HCT116 (cell line): ENCODE data around the gene FAM234A.

Source experiments
- CTCF ChIP-seq, 3 experiments: fragments of 200-600 bp in 1 of 3; sonication (generic) in 1 of 3; IDR thresholded peaks in 2 of 3; conservative IDR thresholded peaks in 1 of 3; 2 replicates each; pipeline ENCODE4 v1.5.1; 2012 to 2017; ENCODE audit warnings: low read depth in 2 of 3, low read length in 2 of 3, antibody characterized with exemption in 1 of 3, borderline replicate concordance in 1 of 3, control low read depth in 1 of 3, mild to moderate bottlenecking in 1 of 3, mixed read lengths in 1 of 3, mixed run types in 1 of 3, moderate library complexity in 1 of 3; ENCODE audit not compliant: insufficient read depth in 1 of 3
- EZH2 ChIP-seq: fragments of 200-600 bp; sonication (generic); IDR thresholded peaks from 2 replicates; pipeline ENCODE4 v1.6.1; 2017; ENCODE audit warnings: antibody characterized with exemption, mixed run types
- EZH2phosphoT487 ChIP-seq: fragments of 200-600 bp; IDR thresholded peaks from 2 replicates; pipeline ENCODE4 v1.6.1; 2018; ENCODE audit warnings: antibody characterized with exemption, borderline replicate concordance
- MAX ChIP-seq: IDR thresholded peaks from 2 replicates; pipeline ENCODE4 v1.6.1; 2012
- POLR2A ChIP-seq: IDR thresholded peaks from 2 replicates; pipeline ENCODE4 v1.7.0; 2011; ENCODE audit warnings: borderline replicate concordance; ENCODE audit not compliant: insufficient read depth, insufficient read length; ENCODE audit errors: extremely low read depth
- RAD21 ChIP-seq: IDR thresholded peaks from 2 replicates; pipeline ENCODE4 v1.6.1; 2012; ENCODE audit warnings: low read depth, mild to moderate bottlenecking
- SP1 ChIP-seq: IDR thresholded peaks from 2 replicates; pipeline ENCODE4 v1.6.1; 2012; ENCODE audit warnings: low read depth
- SRF ChIP-seq: IDR thresholded peaks from 2 replicates; pipeline ENCODE4 v1.6.1; 2012; ENCODE audit warnings: low read depth
- ZBTB33 ChIP-seq: IDR thresholded peaks from 2 replicates; pipeline ENCODE4 v1.6.1; 2011; ENCODE audit warnings: mild to moderate bottlenecking, low read length, moderate library complexity; ENCODE audit not compliant: insufficient replicate concordance; ENCODE audit errors: extremely low read depth
- ZNF274 ChIP-seq: fragments of 200-500 bp; sonication (Bioruptor generic); IDR thresholded peaks from 2 replicates; pipeline ENCODE4 v1.6.1; 2014; ENCODE audit warnings: mild to moderate bottlenecking, low read depth, low read length, inconsistent platforms

DNA sequence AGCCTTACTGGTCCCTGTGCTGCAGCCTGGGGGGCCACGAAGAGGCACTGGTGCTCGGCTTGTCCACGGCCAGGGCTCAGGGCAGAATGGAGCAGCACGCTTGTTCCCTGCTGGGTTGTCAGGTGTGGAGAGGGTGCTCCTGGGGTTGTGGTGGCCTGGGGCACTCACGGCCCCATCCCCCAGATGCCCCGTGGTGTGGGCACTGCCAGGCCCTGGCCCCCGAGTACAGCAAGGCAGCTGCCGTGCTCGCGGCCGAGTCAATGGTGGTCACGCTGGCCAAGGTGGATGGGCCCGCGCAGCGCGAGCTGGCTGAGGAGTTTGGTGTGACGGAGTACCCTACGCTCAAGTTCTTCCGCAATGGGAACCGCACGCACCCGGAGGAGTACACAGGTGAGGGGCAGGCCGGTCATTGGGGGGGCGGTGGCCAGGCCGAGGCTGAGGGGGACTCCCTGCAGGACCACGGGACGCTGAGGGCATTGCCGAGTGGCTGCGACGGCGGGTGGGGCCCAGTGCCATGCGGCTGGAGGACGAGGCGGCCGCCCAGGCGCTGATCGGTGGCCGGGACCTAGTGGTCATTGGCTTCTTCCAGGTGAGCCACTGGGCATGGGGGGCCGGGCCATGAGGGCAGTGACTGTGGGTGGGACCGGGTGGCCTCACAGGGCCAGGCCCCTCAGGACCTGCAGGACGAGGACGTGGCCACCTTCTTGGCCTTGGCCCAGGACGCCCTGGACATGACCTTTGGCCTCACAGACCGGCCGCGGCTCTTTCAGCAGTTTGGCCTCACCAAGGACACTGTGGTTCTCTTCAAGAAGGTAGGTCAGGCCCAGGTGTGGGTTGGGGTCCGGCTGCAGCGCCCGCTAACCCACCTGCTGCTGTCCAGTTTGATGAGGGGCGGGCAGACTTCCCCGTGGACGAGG, 49.8 kb downstream of the FAM234A start:
- no peak for TF ChIP-seq POLR2A
- TF ChIP-seq ZNF274, result no peak
- no peak for TF ChIP-seq CTCF (IDR thresholded peaks at IDR 0.05 in 2 of 3, conservative IDR thresholded peaks at IDR 0.05 in 1 of 3; ENCODE audit: borderline replicate concordance in 1 of 3, insufficient read depth in 1 of 3, low read depth in 2 of 3, low read length in 2 of 3)
- TF ChIP-seq RAD21, result no peak
- TF ChIP-seq MAX, result no peak
- TF ChIP-seq EZH2, result no peak
- TF ChIP-seq SRF, result no peak
- TF ChIP-seq SP1, result no peak
- TF ChIP-seq EZH2phosphoT487, result no peak
- TF ChIP-seq ZBTB33, result no peak
